Neural cell (in vitro differentiated cells): ENCODE results near the gene FXYD6. TPM values are rescaled to one million over a fixed set of nuclear protein-coding genes. Genes with fewer than 3 reads are reported as not detected.

Experiments
- H2AFZ ChIP-seq: fragments of 200-600, 300-800 bp; sonication (generic), shearing (Covaris generic); 2 replicates; pipeline ENCODE4 v1.6.0; 2014; ENCODE audit warnings: low read depth, mild to moderate bottlenecking, antibody characterized with exemption, low read length, moderate library complexity
- H3F3A ChIP-seq: fragments of 200-600 bp; shearing (Covaris generic); 2 replicates; pipeline ENCODE4 v1.6.1; 2016; ENCODE audit warnings: mild to moderate bottlenecking, moderate library complexity, mixed read lengths, antibody characterized with exemption, low read length; ENCODE audit not compliant: insufficient read depth, poor library complexity, severe bottlenecking
- H3K27ac ChIP-seq: fragments of 200-600, 300-800 bp; sonication (generic), shearing (Covaris generic); 2 replicates; pipeline ENCODE4 v1.5.1; 2014; ENCODE audit warnings: mild to moderate bottlenecking, low read length, moderate library complexity
- H3K27me3 ChIP-seq: fragments of 300-800, 200-600 bp; sonication (generic), shearing (Covaris generic); 2 replicates; pipeline ENCODE4 v1.6.0; 2014; ENCODE audit warnings: mild to moderate bottlenecking, low read depth, low read length, moderate library complexity; ENCODE audit not compliant: insufficient read depth
- H3K36me3 ChIP-seq: fragments of 300-800, 200-600 bp; sonication (generic), shearing (Covaris generic); 2 replicates; pipeline ENCODE4 v1.5.1; 2014; ENCODE audit warnings: mild to moderate bottlenecking, antibody characterized with exemption, low read length, moderate library complexity; ENCODE audit not compliant: insufficient read depth
- H3K4me2 ChIP-seq: fragments of 300-800, 200-600 bp; sonication (generic), shearing (Covaris generic); 2 replicates; pipeline ENCODE4 v1.6.0; 2014; ENCODE audit warnings: mild to moderate bottlenecking, low read length
- H3K4me3 ChIP-seq: fragments of 300-800, 200-600 bp; sonication (generic), shearing (Covaris generic); 2 replicates; pipeline ENCODE4 v1.5.1; 2014; ENCODE audit warnings: mild to moderate bottlenecking, low read length, moderate library complexity
- H3K79me2 ChIP-seq: fragments of 200-600 bp; shearing (Covaris generic); replicated peaks from 2 replicates; pipeline ENCODE4 v1.6.0; 2014; ENCODE audit warnings: mild to moderate bottlenecking, low read length, moderate library complexity; ENCODE audit not compliant: insufficient read depth
- H3K9ac ChIP-seq: fragments of 300-800, 200-600 bp; sonication (generic), shearing (Covaris generic); 2 replicates; pipeline ENCODE4 v1.6.1; 2016; ENCODE audit warnings: mild to moderate bottlenecking, low read length, mixed read lengths
- H3K9me2 ChIP-seq: fragments of 200-600 bp; shearing (Covaris generic); 2 replicates; pipeline ENCODE4 v1.6.1; 2016; ENCODE audit warnings: mild to moderate bottlenecking, low read length, mixed read lengths; ENCODE audit not compliant: insufficient read depth
- H3K9me3 ChIP-seq: fragments of 200-600, 300-800 bp; sonication (generic), shearing (Covaris generic); 2 replicates; pipeline ENCODE4 v1.6.1; 2016; ENCODE audit warnings: mild to moderate bottlenecking, mixed run types, low read length, moderate library complexity, mixed read lengths
- H4K20me1 ChIP-seq: fragments of 200-600 bp; shearing (Covaris generic); 2 replicates; pipeline ENCODE4 v1.6.1; 2016; ENCODE audit warnings: mild to moderate bottlenecking, mixed run types; ENCODE audit not compliant: insufficient read depth
- CTCF ChIP-seq: fragments of 450-650 bp; IDR thresholded peaks from 2 replicates; pipeline ENCODE4 v1.5.1; 2014; ENCODE audit warnings: antibody characterized with exemption, mild to moderate bottlenecking, moderate library complexity; ENCODE audit not compliant: poor library complexity, severe bottlenecking
- EP300 ChIP-seq: fragments of 450-650 bp; conservative IDR thresholded peaks from 2 replicates; pipeline ENCODE4 v1.6.1; 2014; ENCODE audit warnings: antibody characterized with exemption, mild to moderate bottlenecking, moderate library complexity; ENCODE audit not compliant: poor library complexity, severe bottlenecking
- EZH2 ChIP-seq: fragments of 200-600, 300-800 bp; shearing (Covaris generic), sonication (generic); IDR thresholded peaks from 2 replicates; pipeline ENCODE4 v1.6.1; 2014; ENCODE audit warnings: antibody characterized with exemption, low read length, borderline replicate concordance, mild to moderate bottlenecking; ENCODE audit not compliant: insufficient read depth, poor library complexity, severe bottlenecking
- MXI1 ChIP-seq: fragments of 450-650 bp; conservative IDR thresholded peaks from 2 replicates; pipeline ENCODE4 v1.6.1; 2014; ENCODE audit warnings: antibody characterized with exemption, mild to moderate bottlenecking; ENCODE audit not compliant: poor library complexity, severe bottlenecking
- POLR2AphosphoS5 ChIP-seq: IDR thresholded peaks from 2 replicates; pipeline ENCODE4 v1.6.1; 2012
- RAD21 ChIP-seq: fragments of 450-650 bp; conservative IDR thresholded peaks from 2 replicates; pipeline ENCODE4 v1.6.1; 2014; ENCODE audit warnings: antibody characterized with exemption, mild to moderate bottlenecking, moderate library complexity
- REST ChIP-seq: IDR thresholded peaks from 2 replicates; pipeline ENCODE4 v1.6.1; 2012; ENCODE audit warnings: borderline replicate concordance
- SMC3 ChIP-seq: fragments of 450-650 bp; conservative IDR thresholded peaks from 2 replicates; pipeline ENCODE4 v1.6.1; 2014; ENCODE audit warnings: antibody characterized with exemption, mild to moderate bottlenecking, moderate library complexity; ENCODE audit not compliant: poor library complexity
- TAF1 ChIP-seq: IDR thresholded peaks from 2 replicates; pipeline ENCODE4 v1.6.1; 2012; ENCODE audit warnings: low read depth
- polyA plus RNA-seq: library from polyadenylated mRNA; depleted of rRNA; stranded (reverse); fragments of >200 nt; gene quantifications from 2 replicates; pipeline ENCODE4 v1.2.3, GENCODE V29; 2014

FXYD6 gene
- polyA plus RNA-seq, 1 donor from 2014 or later, result 218 TPM

GRCh38 chr11:117898059-117898458 lies 21.6 kb upstream of the FXYD6 start:
- no peaks in the 10 kb centered on the region for H3K9me3 ChIP-seq
- no peaks in the 10 kb centered on the region for H3K27me3 ChIP-seq

GRCh38 chr11:117892651-117893050 lies 16.2 kb upstream of the FXYD6 start:
- Histone ChIP-seq H3K4me2 (no peak overlapping the region), H3K9ac (no peak overlapping the region), H3K27me3 (no peaks in the 10 kb centered on the region), H3K36me3 (no peaks in the 10 kb centered on the region), H3K27ac (no peak overlapping the region), H4K20me1 (no peaks in the 10 kb centered on the region), H3K79me2 (no peaks in the 10 kb centered on the region), H3K9me3 (no peaks in the 10 kb centered on the region), H3F3A (no peaks in the 10 kb centered on the region), H3K9me2 (no peaks in the 10 kb centered on the region), H3K4me3 (no peak overlapping the region), H2AFZ (no peak overlapping the region)
- TF ChIP-seq EP300 (no peak), SMC3 (no peak), RAD21 (no peak)

More at GRCh38 chr11:117898059-117898458, 21.6 kb upstream of the FXYD6 start:
- Histone ChIP-seq H3K9ac (no peak overlapping the region), H3K79me2 (no peaks in the 10 kb centered on the region), H3K4me3 (no peak overlapping the region), H3K27ac (no peak overlapping the region), H3K9me2 (no peaks in the 10 kb centered on the region), H3F3A (no peaks in the 10 kb centered on the region), H3K4me2 (no peak overlapping the region), H2AFZ (no peak overlapping the region), H4K20me1 (no peaks in the 10 kb centered on the region), H3K36me3 (no peaks in the 10 kb centered on the region)
- TF ChIP-seq MXI1 (no peak), EZH2 (no peak), CTCF (no peak), RAD21 (no peak), SMC3 (no peak), EP300 (no peak), TAF1 (no peak), REST (no peak), POLR2AphosphoS5 (no peak)

GRCh38 chr11:117891362-117891761 lies 14.9 kb upstream of the FXYD6 start:
- Histone ChIP-seq H4K20me1 (no peaks in the 10 kb centered on the region), H2AFZ (no peak overlapping the region), H3K4me2 (no peak overlapping the region), H3K36me3 (no peaks in the 10 kb centered on the region), H3K27me3 (no peaks in the 10 kb centered on the region), H3K4me3 (no peak overlapping the region), H3K9me2 (no peaks in the 10 kb centered on the region), H3F3A (no peaks in the 10 kb centered on the region), H3K79me2 (no peaks in the 10 kb centered on the region), H3K9me3 (no peaks in the 10 kb centered on the region), H3K9ac (no peak overlapping the region), H3K27ac (no peak overlapping the region)
- TF ChIP-seq SMC3 (no peak), EP300 (no peak), MXI1 (no peak), CTCF (no peak), REST (no peak), EZH2 (no peak), TAF1 (no peak), POLR2AphosphoS5 (no peak), RAD21 (no peak)
